Measurements from ENCODE around the gene CTNNA1. TPM values are rescaled to one million over a fixed set of nuclear protein-coding genes. Genes with fewer than 3 reads are reported as not detected.

CTNNA1 gene
- total and polyA plus RNA-seq, 2 experiments from 2014 or later: 194 to 393 TPM

DNA sequence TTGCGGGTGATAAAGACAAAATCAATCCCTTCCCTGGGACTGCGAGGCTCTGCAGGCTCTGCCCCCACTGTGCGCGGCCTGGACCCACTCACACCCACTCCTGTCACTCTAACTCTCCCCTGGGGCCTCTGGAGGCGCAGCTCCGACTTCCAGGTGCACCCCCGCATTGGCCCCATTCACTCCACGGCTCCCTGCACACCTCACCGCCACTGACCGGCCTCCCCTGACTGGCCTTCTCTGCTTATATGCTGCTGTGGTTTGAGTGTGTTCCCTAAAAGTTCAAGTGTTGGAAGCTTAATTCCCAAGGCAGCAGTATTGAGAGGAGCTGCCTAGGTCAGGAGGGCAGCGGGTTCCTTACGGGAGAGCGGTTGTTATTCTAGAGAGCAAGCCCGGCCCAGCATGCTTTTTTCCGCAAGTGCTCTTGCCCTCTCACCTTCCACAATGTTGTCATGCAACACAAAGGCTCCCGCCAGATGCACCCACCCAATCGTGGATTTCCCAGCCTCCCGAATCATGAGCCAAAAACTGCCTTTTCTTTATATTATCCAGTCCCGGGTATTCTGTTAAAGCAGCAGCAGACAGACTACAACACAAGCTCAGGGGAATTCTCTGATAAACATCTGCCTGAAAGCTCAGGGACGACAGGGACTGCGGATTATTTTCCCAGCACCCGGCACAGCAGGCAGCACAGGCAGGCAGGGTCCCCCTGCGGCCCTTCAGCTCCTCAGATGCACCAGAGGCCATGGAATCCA, 195.4 kb downstream of the CTNNA1 start:
- no peak for TF ChIP-seq EZH2 (IDR thresholded peaks at IDR 0.05; ENCODE audit: insufficient read depth, poor library complexity, severe bottlenecking)
- TF ChIP-seq EZH2phosphoT487 (IDR thresholded peaks at IDR 0.05; ENCODE audit: insufficient read depth, low read depth): no peak
- H3K9ac ChIP-seq: no peak overlapping the region
- in situ Hi-C loops (cut with MboI): no loop called here
- H3F3A ChIP-seq (ENCODE audit: insufficient read depth): no peaks in the 10 kb centered on the region
- H3K9me3 ChIP-seq (ENCODE audit: low read depth): no peaks in the 10 kb centered on the region
- H3K27ac ChIP-seq: no peak overlapping the region
- no peaks in the 10 kb centered on the region for H4K20me1 ChIP-seq (ENCODE audit: insufficient read depth)
- no peak overlapping the region for H2AFZ ChIP-seq
- WGBS, 2 experiments (ENCODE audit: low coverage in 1 of 2, low lambda C conversion rate in 2 of 2, missing lambda C conversion rate in 2 of 2): 94 to 97% methylated on average over 21 to 23 of the region's 23 CpGs
- H3K4me2 ChIP-seq (ENCODE audit: unreplicated experiment): no peak overlapping the region
- peaks cover 11% of the 10 kb centered on the region for H3K4me1 ChIP-seq (ENCODE audit: insufficient read depth)
- H3K9me2 ChIP-seq (ENCODE audit: insufficient read depth): no peaks in the 10 kb centered on the region
- no peak for DNase-seq
- no peak overlapping the region for H3K4me3 ChIP-seq
- no peaks in the 10 kb centered on the region for H3K36me3 ChIP-seq (ENCODE audit: low read depth)
- H3K27me3 ChIP-seq (replicated peaks; ENCODE audit: insufficient read depth): no peaks in the 10 kb centered on the region
- H3K79me2 ChIP-seq (ENCODE audit: insufficient read depth): no peaks in the 10 kb centered on the region

DNA sequence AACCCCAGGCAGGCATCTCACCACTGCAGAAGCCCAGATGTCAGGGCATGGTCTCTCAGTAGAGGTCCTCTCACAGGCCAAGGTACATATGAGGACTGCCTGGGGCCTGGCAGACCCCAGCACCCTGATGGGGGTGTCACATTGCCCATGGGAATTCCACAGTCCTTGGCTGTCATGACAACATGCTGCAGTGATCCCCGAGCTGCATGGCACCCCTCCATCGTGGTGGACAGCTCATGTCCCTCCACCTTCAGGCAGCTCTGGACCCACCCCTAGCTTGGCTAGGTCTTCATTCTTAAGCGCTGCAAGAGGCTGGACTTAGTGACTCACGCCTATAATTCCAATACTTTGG, 196.0 kb downstream of the CTNNA1 start:
- Histone ChIP-seq H3K4me2 (ENCODE audit: unreplicated experiment) (no peak overlapping the region), H3K79me2 (ENCODE audit: insufficient read depth) (no peaks in the 10 kb centered on the region), H2AFZ (no peak overlapping the region), H4K20me1 (ENCODE audit: insufficient read depth) (no peaks in the 10 kb centered on the region), H3K4me3 (no peak overlapping the region), H3K27me3 (replicated peaks; ENCODE audit: insufficient read depth) (no peaks in the 10 kb centered on the region), H3K27ac (no peak overlapping the region), H3K9me3 (ENCODE audit: low read depth) (no peaks in the 10 kb centered on the region), H3K36me3 (ENCODE audit: low read depth) (no peaks in the 10 kb centered on the region), H3K9me2 (ENCODE audit: insufficient read depth) (no peaks in the 10 kb centered on the region), H3K9ac (no peak overlapping the region), H3K4me1 (ENCODE audit: insufficient read depth) (peaks cover 11% of the 10 kb centered on the region), H3F3A (ENCODE audit: insufficient read depth) (no peaks in the 10 kb centered on the region)
- TF ChIP-seq EZH2phosphoT487 (IDR thresholded peaks at IDR 0.05; ENCODE audit: insufficient read depth, low read depth) (no peak), EZH2 (IDR thresholded peaks at IDR 0.05; ENCODE audit: insufficient read depth, poor library complexity, severe bottlenecking) (no peak)
- in situ Hi-C loops (cut with MboI): no loop called here
- WGBS, 2 experiments (ENCODE audit: low coverage in 1 of 2, low lambda C conversion rate in 2 of 2, missing lambda C conversion rate in 2 of 2): 77 to 79% methylated on average over 4 of the region's 4 CpGs
- no peak for DNase-seq

GRCh38 chr5:138949988-138950387, 196.8 kb downstream of the CTNNA1 start:
- in situ Hi-C loops (cut with MboI): no loop called here
- Histone ChIP-seq H2AFZ (no peak overlapping the region), H3K27me3 (replicated peaks; ENCODE audit: insufficient read depth) (no peaks in the 10 kb centered on the region), H3K4me2 (ENCODE audit: unreplicated experiment) (no peak overlapping the region), H3K36me3 (ENCODE audit: low read depth) (no peaks in the 10 kb centered on the region), H3K9me3 (ENCODE audit: low read depth) (no peaks in the 10 kb centered on the region), H3K4me3 (no peak overlapping the region), H3K9me2 (ENCODE audit: insufficient read depth) (no peaks in the 10 kb centered on the region), H4K20me1 (ENCODE audit: insufficient read depth) (no peaks in the 10 kb centered on the region), H3K9ac (no peak overlapping the region), H3F3A (ENCODE audit: insufficient read depth) (no peaks in the 10 kb centered on the region), H3K27ac (no peak overlapping the region), H3K79me2 (ENCODE audit: insufficient read depth) (no peaks in the 10 kb centered on the region), H3K4me1 (ENCODE audit: insufficient read depth) (peaks cover 11% of the 10 kb centered on the region)
- TF ChIP-seq EZH2phosphoT487 (IDR thresholded peaks at IDR 0.05; ENCODE audit: insufficient read depth, low read depth) (no peak), EZH2 (IDR thresholded peaks at IDR 0.05; ENCODE audit: insufficient read depth, poor library complexity, severe bottlenecking) (no peak)
- no peak for DNase-seq
- WGBS, 2 experiments (ENCODE audit: low coverage in 1 of 2, low lambda C conversion rate in 2 of 2, missing lambda C conversion rate in 2 of 2): 73 to 80% methylated on average over 1 to 3 of the region's 3 CpGs

GRCh38 chr5:138950421-138951031, 197.3 kb downstream of the CTNNA1 start:
- Histone ChIP-seq H3K4me1 (ENCODE audit: insufficient read depth) (peaks cover 11% of the 10 kb centered on the region), H3F3A (ENCODE audit: insufficient read depth) (no peaks in the 10 kb centered on the region), H2AFZ (no peak overlapping the region), H3K9me3 (ENCODE audit: low read depth) (no peaks in the 10 kb centered on the region), H3K9me2 (ENCODE audit: insufficient read depth) (no peaks in the 10 kb centered on the region), H3K9ac (no peak overlapping the region), H3K79me2 (ENCODE audit: insufficient read depth) (no peaks in the 10 kb centered on the region), H4K20me1 (ENCODE audit: insufficient read depth) (no peaks in the 10 kb centered on the region), H3K36me3 (ENCODE audit: low read depth) (no peaks in the 10 kb centered on the region), H3K4me2 (ENCODE audit: unreplicated experiment) (no peak overlapping the region), H3K4me3 (no peak overlapping the region), H3K27ac (no peak overlapping the region), H3K27me3 (replicated peaks; ENCODE audit: insufficient read depth) (no peaks in the 10 kb centered on the region)
- WGBS, 2 experiments (ENCODE audit: low coverage in 1 of 2, low lambda C conversion rate in 2 of 2, missing lambda C conversion rate in 2 of 2): 67 to 70% methylated on average over 14 of the region's 14 CpGs
- TF ChIP-seq EZH2 (IDR thresholded peaks at IDR 0.05; ENCODE audit: insufficient read depth, poor library complexity, severe bottlenecking) (no peak), EZH2phosphoT487 (IDR thresholded peaks at IDR 0.05; ENCODE audit: insufficient read depth, low read depth) (no peak)
- DNase-seq: no peak
- in situ Hi-C loops (cut with MboI): no loop called here
